DOHH2 (cell line): ENCODE data around the gene KCTD6.

Source experiments
- CTCF ChIP-seq: fragments of 200-600 bp; sonication (generic); IDR thresholded peaks from one replicate; pipeline ENCODE4 v1.5.1; 2014; ENCODE audit warnings: antibody characterized with exemption, mild to moderate bottlenecking, low read depth, low read length; ENCODE audit not compliant: poor library complexity, severe bottlenecking
- EZH2phosphoT487 ChIP-seq: fragments of 200-600 bp; sonication (generic); IDR thresholded peaks from 2 replicates; pipeline ENCODE4 v1.6.1; 2017; ENCODE audit warnings: borderline replicate concordance, mild to moderate bottlenecking, antibody characterized with exemption, low read length, moderate library complexity, mixed read lengths

- TF ChIP-seq CTCF (no peak), EZH2phosphoT487 (no peak)
Measured at GRCh38 chr3:58490860-58491501, 915 bp upstream of the KCTD6 start.
